GM21786 (cell line): Measurements from ENCODE around the gene DUSP11.
"Not testable (repeated sequence)": the region's sequence is repeated elsewhere in the genome, so short reads cannot be mapped to it uniquely, and the experiment has no call there.

ENCODE experiments used
- ATAC-seq: cut with Tn5 transposase; IDR thresholded peaks from one replicate; pipeline ENCODE4 v1.9.1; 2021; ENCODE audit not compliant: unreplicated experiment

DUSP11 gene

GRCh38 chr2:73779467-73780236, at the start of gene DUSP11:
TSS of gene DUSP11 (minus strand) at chr2:73780103. CDS start at chr2:73779974, 129 bp downstream.
- ATAC-seq = peak; percentile 99

GRCh38 chr2:73828818-73829570, 49.1 kb upstream of the DUSP11 start, which contains the start of gene STAMBP:
TSS of gene STAMBP (plus strand) at chr2:73828961. CDS start at chr2:73830857, 1,896 bp downstream.
- ATAC-seq = peak; percentile 95

GRCh38 chr2:73828389-73828817, 48.5 kb upstream of the DUSP11 start:
- no peak for ATAC-seq

GRCh38 chr2:73827660-73828388, 47.9 kb upstream of the DUSP11 start:
- ATAC-seq = no peak

GRCh38 chr2:73827018-73827417, 47.1 kb upstream of the DUSP11 start:
- no peak for ATAC-seq

- ATAC-seq = no peak
Measured at GRCh38 chr2:73825408-73825807, 45.5 kb upstream of the DUSP11 start.

- no peak for ATAC-seq
Measured at GRCh38 chr2:73823916-73824523, 44.1 kb upstream of the DUSP11 start.

- ATAC-seq = no peak
Measured at GRCh38 chr2:73823416-73823815, 43.5 kb upstream of the DUSP11 start.

GRCh38 chr2:73822991-73823390, 43.1 kb upstream of the DUSP11 start:
- ATAC-seq = no peak

GRCh38 chr2:73822276-73822675, 42.4 kb upstream of the DUSP11 start:
- ATAC-seq = peak; percentile 78

- ATAC-seq = no peak
Measured at GRCh38 chr2:73821669-73822068, 41.8 kb upstream of the DUSP11 start.

- peak; percentile 81 for ATAC-seq
Measured at GRCh38 chr2:73821227-73821626, 41.3 kb upstream of the DUSP11 start.

GRCh38 chr2:73818296-73818695, 38.4 kb upstream of the DUSP11 start:
- ATAC-seq = no peak

GRCh38 chr2:73812635-73813034, 32.7 kb upstream of the DUSP11 start:
- no peak for ATAC-seq

GRCh38 chr2:73811878-73812277, 32.0 kb upstream of the DUSP11 start:
- no peak for ATAC-seq

GRCh38 chr2:73783883-73784282, 4.0 kb upstream of the DUSP11 start, which contains the start of gene C2orf78:
TSS of gene C2orf78 (plus strand) at chr2:73784183. CDS start at chr2:73784310, 127 bp downstream.
- ATAC-seq = not testable (repeated sequence)

- not testable (repeated sequence) for ATAC-seq
Measured at GRCh38 chr2:73783402-73783801, 3.5 kb upstream of the DUSP11 start.

- ATAC-seq = no peak
Measured at GRCh38 chr2:73780237-73780582, 307 bp upstream of the DUSP11 start.

- not testable (repeated sequence) for ATAC-seq
Measured at GRCh38 chr2:73778867-73779466, 936 bp downstream of the DUSP11 start.

GRCh38 chr2:73776869-73777519, 2.9 kb downstream of the DUSP11 start:
- no peak for ATAC-seq
